IMR-90 (cell line): ENCODE results near the gene TMBIM6. TPM values are rescaled to one million over a fixed set of nuclear protein-coding genes. Genes with fewer than 3 reads are reported as not detected.

Source experiments
- ATAC-seq: fragments of 200-7000 bp; cut with Tn5 transposase; 2 replicates; pipeline ENCODE4 v1.9.1; 2020; ENCODE audit warnings: low read depth, mild to moderate bottlenecking, moderate library complexity
- BruUV-seq: library from RNA; stranded (reverse); fragments of 400-500 nt; replicated peaks from 2 replicates; lab custom pipeline; 2021; lab: Mats Ljungman, UMichigan
- CTCF ChIA-PET: fragments of 300-600 bp; formaldehyde crosslinking; extraction: SDS; loops from one replicate; lab custom pipeline; 2021; ENCODE audit warnings: antibody characterized with exemption; lab: Yijun Ruan, JAX
- POLR2A ChIA-PET: fragments of 300-600 bp; sonication (Branson Sonifier 250); formaldehyde crosslinking; loops from one replicate; lab custom pipeline; 2022; ENCODE audit warnings: antibody characterized with exemption; ENCODE audit not compliant: unreplicated experiment; lab: Charles Lee
- DNase-seq: peaks from one replicate; pipeline ENCODE4 v3.0.0; 2013
- H2AFZ ChIP-seq: replicated peaks from 2 replicates; pipeline ENCODE3; 2013; ENCODE audit warnings: low read length, mild to moderate bottlenecking; ENCODE audit not compliant: poor library complexity
- H2AK5ac ChIP-seq: 2 replicates; pipeline ENCODE4 v1.6.1; 2013; ENCODE audit warnings: low read depth, low read length, inconsistent platforms
- H2AK9ac ChIP-seq: replicated peaks from 2 replicates; pipeline ENCODE3; 2013; ENCODE audit warnings: mild to moderate bottlenecking, low read depth, low read length, moderate library complexity; ENCODE audit not compliant: poor library complexity
- H2BK120ac ChIP-seq: 2 replicates; pipeline ENCODE4 v1.6.1; 2013; ENCODE audit warnings: low read depth, low read length, inconsistent platforms
- H2BK15ac ChIP-seq: 3 replicates; pipeline ENCODE4 v1.6.1; 2013; ENCODE audit warnings: low read depth, low read length, inconsistent platforms
- H2BK20ac ChIP-seq: 2 replicates; pipeline ENCODE4 v1.6.1; 2013; ENCODE audit warnings: low read depth, mild to moderate bottlenecking, inconsistent platforms, low read length, moderate library complexity
- H2BK5ac ChIP-seq: 2 replicates; pipeline ENCODE4 v1.6.1; 2013; ENCODE audit warnings: mild to moderate bottlenecking, low read depth, low read length, inconsistent platforms; ENCODE audit not compliant: poor library complexity, severe bottlenecking
- H3K14ac ChIP-seq: replicated peaks from 2 replicates; pipeline ENCODE4 v1.6.1; 2013; ENCODE audit warnings: low read depth, low read length, inconsistent platforms
- H3K18ac ChIP-seq: 2 replicates; pipeline ENCODE4 v1.6.1; 2013; ENCODE audit warnings: low read depth, low read length, control low read depth
- H3K23ac ChIP-seq: 2 replicates; pipeline ENCODE4 v1.6.1; 2013; ENCODE audit warnings: low read depth, low read length, inconsistent platforms
- H3K27ac ChIP-seq: 2 replicates; pipeline ENCODE4 v1.5.1; 2013; ENCODE audit warnings: mild to moderate bottlenecking, control low read depth, low read length; ENCODE audit not compliant: insufficient read depth
- H3K27me3 ChIP-seq: 2 replicates; pipeline ENCODE4 v1.6.1; 2013; ENCODE audit warnings: low read length; ENCODE audit not compliant: control insufficient read depth, insufficient read depth
- H3K36me3 ChIP-seq: 2 replicates; pipeline ENCODE4 v1.6.1; 2013; ENCODE audit warnings: low read length, mixed read lengths; ENCODE audit not compliant: control insufficient read depth, insufficient read depth
- H3K4ac ChIP-seq: 2 replicates; pipeline ENCODE4 v1.6.1; 2013; ENCODE audit warnings: low read depth, low read length, inconsistent platforms
- H3K4me1 ChIP-seq: 2 replicates; pipeline ENCODE4 v1.6.1; 2013; ENCODE audit warnings: low read length, mixed read lengths; ENCODE audit not compliant: control insufficient read depth, insufficient read depth
- H3K4me2 ChIP-seq: 2 replicates; pipeline ENCODE4 v1.6.1; 2013; ENCODE audit warnings: low read depth, mild to moderate bottlenecking, control low read depth, low read length, moderate library complexity
- H3K4me3 ChIP-seq: 2 replicates; pipeline ENCODE4 v1.5.1; 2013; ENCODE audit warnings: low read depth, mild to moderate bottlenecking, control low read depth, low read length, moderate library complexity; ENCODE audit not compliant: insufficient read depth
- H3K56ac ChIP-seq: 2 replicates; pipeline ENCODE4 v1.6.1; 2013; ENCODE audit warnings: low read length, inconsistent platforms; ENCODE audit not compliant: insufficient read depth; ENCODE audit errors: extremely low read depth
- H3K79me1 ChIP-seq, 2 experiments: 2 replicates each; pipeline ENCODE4 v1.6.1; 2013; ENCODE audit warnings: low read length in 2 of 2, inconsistent platforms in 1 of 2, low read depth in 1 of 2
- H3K9ac ChIP-seq: 2 replicates; pipeline ENCODE4 v1.6.1; 2013; ENCODE audit warnings: low read depth, low read length, control low read depth
- H3K9me1 ChIP-seq: 2 replicates; pipeline ENCODE4 v1.6.1; 2013; ENCODE audit warnings: low read length, inconsistent platforms; ENCODE audit not compliant: insufficient read depth
- H3K9me3 ChIP-seq: 2 replicates; pipeline ENCODE4 v1.6.1; 2013; ENCODE audit warnings: low read length; ENCODE audit not compliant: control insufficient read depth, insufficient read depth
- H4K20me1 ChIP-seq: 2 replicates; pipeline ENCODE4 v1.6.1; 2013; ENCODE audit warnings: low read length, inconsistent platforms; ENCODE audit not compliant: insufficient read depth
- H4K5ac ChIP-seq: 2 replicates; pipeline ENCODE4 v1.6.1; 2013; ENCODE audit warnings: mild to moderate bottlenecking, low read depth, low read length, control low read depth
- H4K8ac ChIP-seq, 2 experiments: 2 replicates each; pipeline ENCODE4 v1.6.1; 2013; ENCODE audit warnings: low read depth in 2 of 2, low read length in 2 of 2, control low read depth in 1 of 2, inconsistent platforms in 1 of 2
- H4K91ac ChIP-seq: 2 replicates; pipeline ENCODE4 v1.6.1; 2013; ENCODE audit warnings: low read depth, low read length, inconsistent platforms; ENCODE audit not compliant: insufficient read depth
- CEBPB ChIP-seq: IDR thresholded peaks from 2 replicates; pipeline ENCODE4 v1.6.1; 2012; ENCODE audit warnings: low read depth, low read length, improper control_type of control experiment
- MAFK ChIP-seq: IDR thresholded peaks from 2 replicates; pipeline ENCODE4 v1.6.1; 2012; ENCODE audit warnings: low read depth, low read length, improper control_type of control experiment
- MAZ ChIP-seq: IDR thresholded peaks from 2 replicates; pipeline ENCODE4 v1.6.1; 2012; ENCODE audit warnings: low read depth, mild to moderate bottlenecking, low read length, improper control_type of control experiment, moderate library complexity, borderline replicate concordance
- MXI1 ChIP-seq: IDR thresholded peaks from 2 replicates; pipeline ENCODE4 v1.6.1; 2012; ENCODE audit warnings: low read depth, mild to moderate bottlenecking, low read length, moderate library complexity, borderline replicate concordance
- NFE2L2 ChIP-seq: fragments of 150-350 bp; IDR thresholded peaks from 2 replicates; pipeline ENCODE4 v1.6.1; 2016; ENCODE audit warnings: low read depth, mild to moderate bottlenecking, low read length
- POLR2A ChIP-seq: IDR thresholded peaks from 2 replicates; pipeline ENCODE4 v1.6.1; 2012; ENCODE audit warnings: mild to moderate bottlenecking, low read depth, low read length
- RCOR1 ChIP-seq: IDR thresholded peaks from 2 replicates; pipeline ENCODE4 v1.6.1; 2012; ENCODE audit warnings: mild to moderate bottlenecking, low read length, improper control_type of control experiment; ENCODE audit not compliant: insufficient replicate concordance
- RFX5 ChIP-seq: IDR thresholded peaks from 2 replicates; pipeline ENCODE4 v1.8.0; 2012; ENCODE audit warnings: low read depth, mild to moderate bottlenecking, low read length, moderate library complexity
- SMC3 ChIP-seq: fragments of 150-350 bp; IDR thresholded peaks from 2 replicates; pipeline ENCODE4 v1.6.1; 2016; ENCODE audit warnings: low read depth, mild to moderate bottlenecking, antibody characterized with exemption, low read length, moderate library complexity
- WGBS, 2 experiments: methylation state at CpG; one replicate each; pipeline versions ENCODE4 v1.1.5 to v1.1.7; 2013; ENCODE audit warnings: missing lambda C conversion rate in 2 of 2; ENCODE audit not compliant: insufficient read length in 1 of 2; ENCODE audit errors: extremely low coverage in 2 of 2; 5-methylcytosine and 5-hydroxymethylcytosine counted together
- dilution Hi-C: fragments of 300-500 bp; cut with HindIII; formaldehyde crosslinking; loops from one replicate; pipeline ENCODE4 v1.14.3; 2018; ENCODE audit warnings: low sequenced_read_pairs; ENCODE audit not compliant: unreplicated experiment
- in situ Hi-C: fragments of 300-500 bp; cut with MboI; formaldehyde crosslinking; loops from 3 replicates; pipeline ENCODE4 v1.14.3; 2019; ENCODE audit warnings: low sequenced_read_pairs, inconsistent platforms, mixed read lengths
- intact Hi-C: fragments of 100-400 bp; cut with micrococcal nuclease; formaldehyde crosslinking; loops from 2 replicates; pipeline ENCODE4 v1.10.0; 2022
- polyA plus RNA-seq, 3 experiments: library from polyadenylated mRNA; depleted of rRNA; stranded (reverse); fragments of >200 nt; gene quantifications; 2 replicates each; pipeline ENCODE4 v1.2.3, GENCODE V29; 2012; ENCODE audit warnings: low replicate concordance in 1 of 3
- total RNA-seq: library from RNA; depleted of rRNA; stranded (reverse); fragments of >200 nt; gene quantifications from 2 replicates; pipeline ENCODE4 v1.2.3, GENCODE V29; 2012

TMBIM6 gene
- total and polyA plus RNA-seq, 2 of the 4 experiments (the other 2 are of a cell fraction) = 255 to 285 TPM

- intact Hi-C loops (no loop called here), in situ Hi-C loops (no loop called here), dilution Hi-C loops (no loop called here)
- peaks cover 14% of the 10 kb centered on the region for H3K9me1 ChIP-seq
- H2BK20ac ChIP-seq = peak overlapping the region; percentile 9; the same call in 1 of the 2 replicates
- no peak overlapping the region for H2AFZ ChIP-seq
- H2AK5ac ChIP-seq = no peak overlapping the region
- H4K20me1 ChIP-seq = peaks cover 10% of the 10 kb centered on the region; the same call in 1 of the 2 replicates
- BruUV-seq = no TSS peak
- H3K18ac ChIP-seq = no peak overlapping the region
- ATAC-seq (peak; percentile 61), DNase-seq (peak; percentile 67)
- H3K4me1 ChIP-seq = peaks cover 9% of the 10 kb centered on the region
- H2AK9ac ChIP-seq = no peak overlapping the region
- no peak overlapping the region for H3K9ac ChIP-seq
- no peak overlapping the region for H3K23ac ChIP-seq
- H4K91ac ChIP-seq = no peak overlapping the region
- CTCF ChIA-PET = interaction anchor here (0.6 to 1.0 kb wide), 2 partner anchors 34 to 271 kb away, joined by 3 to 5 read pairs; no protein-coding TSS in a partner anchor
- no peak overlapping the region for H3K4me3 ChIP-seq
- WGBS, 2 experiments = no CpG with 5 or more reads among the region's 4 CpGs
- H4K5ac ChIP-seq = no peak overlapping the region
- TF ChIP-seq RCOR1 (peak; percentile 22), RFX5 (no peak), NFE2L2 (peak; percentile 94), SMC3 (no peak), MAZ (no peak), POLR2A (no peak), CEBPB (peak; percentile 20; the same call in 1 of the 2 replicates), MAFK (peak; percentile 64), MXI1 (no peak)
- peak overlapping the region in 1 of 2 experiments; percentile 3; a peak in 1 of 4 replicates for H4K8ac ChIP-seq
- H2BK120ac ChIP-seq = peak overlapping the region; percentile 25; the same call in 1 of the 2 replicates
- H3K27me3 ChIP-seq = no peaks in the 10 kb centered on the region; the same call in 1 of the 2 replicates
- H2BK5ac ChIP-seq = peak overlapping the region; percentile 18
- H3K27ac ChIP-seq = no peak overlapping the region; the same call in 1 of the 2 replicates
- no peak overlapping the region for H3K14ac ChIP-seq
- no peaks in the 10 kb centered on the region for H3K79me1 ChIP-seq
- POLR2A ChIA-PET = interaction anchor here (0.6 kb wide), 1 partner anchor 43 kb away, joined by 3 read pairs; the partner anchor contains the start of gene NCKAP5L
- no peak overlapping the region for H3K4me2 ChIP-seq
- H3K9me3 ChIP-seq = no peaks in the 10 kb centered on the region
- H2BK15ac ChIP-seq = peak overlapping the region; percentile 39; the same call in 1 of the 3 replicates
- peak overlapping the region; percentile 54; the same call in 1 of the 2 replicates for H3K4ac ChIP-seq
- H3K36me3 ChIP-seq = peaks cover 4% of the 10 kb centered on the region; the same call in 1 of the 2 replicates
- H3K56ac ChIP-seq = no peak overlapping the region
Observed at GRCh38 chr12:49784756-49785409, 43.5 kb downstream of the TMBIM6 start.
